K562 (cell line): ENCODE results near the gene PUDP. TPM values are rescaled to one million over a fixed set of nuclear protein-coding genes. Genes with fewer than 3 reads are reported as not detected.

Experiments used
- ATAC-seq: fragments of 200-7000 bp; cut with Tn5 transposase; 3 replicates; pipeline ENCODE4 v1.9.1; 2020; ENCODE audit warnings: moderate library complexity
- BruUV-seq: library from RNA; stranded (reverse); fragments of 400-500 nt; replicated peaks from 2 replicates; lab custom pipeline; 2021; lab: Mats Ljungman, UMichigan
- CTCF ChIA-PET: fragments of 300-600 bp; formaldehyde crosslinking; extraction: SDS; loops from one replicate; lab custom pipeline; 2021; ENCODE audit warnings: low intra/inter-chr PET ratio; lab: Yijun Ruan, JAX
- POLR2A ChIA-PET: fragments of 300-600, 350-650 bp; sonication (Branson Sonifier 250); formaldehyde crosslinking; extraction: SDS; loops from one replicate; lab custom pipeline; 2021; ENCODE audit warnings: antibody characterized with exemption, inconsistent platforms; lab: Yijun Ruan, JAX
- DNase-seq, 4 experiments: peaks; one replicate each; pipeline versions ENCODE4 v3.0.0 to v3.0.0-alpha.2; 2011 to 2018; ENCODE audit warnings: low spot score in 3 of 4, mixed read lengths in 3 of 4; ENCODE audit errors: extremely low read depth in 1 of 4
- FAIRE-seq: peaks from 2 replicates; lab custom pipeline; 2011; peaks lifted over from hg19 to GRCh38; lab: Jason Lieb, UNC
- H2AFZ ChIP-seq: 2 replicates; pipeline ENCODE4 v1.6.0; 2011; ENCODE audit warnings: low read depth, low read length, control low read depth, inconsistent platforms
- H3K27ac ChIP-seq: fragments of 200-600 bp; 3 replicates; pipeline ENCODE4 v1.8.0; 2011; ENCODE audit warnings: low read depth, mild to moderate bottlenecking, control low read depth, inconsistent platforms, low read length, moderate library complexity, mixed read lengths; ENCODE audit errors: extremely low read depth
- H3K27me3 ChIP-seq, 2 experiments: fragments of 300-600 bp in 1 of 2; 2 replicates in 1 of 2; 3 replicates in 1 of 2; pipeline versions ENCODE4 v1.6.0 to v1.8.0; 2011; ENCODE audit warnings: inconsistent platforms in 2 of 2, low read length in 2 of 2, mild to moderate bottlenecking in 1 of 2, mixed read lengths in 1 of 2, moderate library complexity in 1 of 2; ENCODE audit not compliant: control insufficient read depth in 2 of 2, insufficient read depth in 2 of 2
- H3K36me3 ChIP-seq: fragments of 300-600 bp; 3 replicates; pipeline ENCODE4 v1.8.0; 2011; ENCODE audit warnings: mild to moderate bottlenecking, low read length, inconsistent platforms; ENCODE audit not compliant: control insufficient read depth, insufficient read depth
- H3K4me1 ChIP-seq, 2 experiments: fragments of 200-600 bp in 1 of 2; replicated peaks in 1 of 2; 2 replicates in 1 of 2; 3 replicates in 1 of 2; pipeline versions ENCODE4 v1.5.1 to v1.8.0; 2011; ENCODE audit warnings: inconsistent platforms in 2 of 2, low read length in 2 of 2, mild to moderate bottlenecking in 1 of 2, mixed read lengths in 1 of 2, moderate library complexity in 1 of 2; ENCODE audit not compliant: control insufficient read depth in 2 of 2, insufficient read depth in 2 of 2
- H3K4me2 ChIP-seq: 2 replicates; pipeline ENCODE4 v1.6.1; 2011; ENCODE audit warnings: low read length, control low read depth, inconsistent platforms, mixed read lengths; ENCODE audit not compliant: insufficient read depth
- H3K4me3 ChIP-seq: fragments of 200-600 bp; sonication (generic), shearing (Covaris generic); 2 replicates; pipeline ENCODE4 v1.5.1; 2016; ENCODE audit warnings: control low read depth, inconsistent platforms
- H3K79me2 ChIP-seq: fragments of 200-600 bp; 3 replicates; pipeline ENCODE4 v1.8.0; 2011; ENCODE audit warnings: low read length, inconsistent platforms; ENCODE audit not compliant: control insufficient read depth, insufficient read depth
- H3K9ac ChIP-seq, 2 experiments: 2 replicates each; pipeline versions ENCODE4 v1.6.0 to v1.6.1; 2011; ENCODE audit warnings: low read depth in 2 of 2, low read length in 2 of 2, control low read depth in 1 of 2, inconsistent platforms in 1 of 2, mild to moderate bottlenecking in 1 of 2, mixed read lengths in 1 of 2; ENCODE audit not compliant: insufficient read depth in 1 of 2
- H3K9me1 ChIP-seq: one replicate; pipeline ENCODE4 v1.6.0; 2011; ENCODE audit warnings: inconsistent platforms, mild to moderate bottlenecking, low read length, moderate library complexity; ENCODE audit not compliant: control insufficient read depth, insufficient read depth
- H3K9me3 ChIP-seq: replicated peaks from 2 replicates; pipeline ENCODE4 v1.5.1; 2011; ENCODE audit warnings: low read depth, low read length, inconsistent platforms; ENCODE audit not compliant: control insufficient read depth, insufficient read depth
- H4K20me1 ChIP-seq: replicated peaks from 2 replicates; pipeline ENCODE4 v1.6.1; 2011; ENCODE audit warnings: low read length, inconsistent platforms, mixed read lengths; ENCODE audit not compliant: control insufficient read depth, insufficient read depth
- PATZ1 ChIP-seq: fragments of 250-450 bp; sonication (Bioruptor Pico); IDR thresholded peaks from 2 replicates; pipeline ENCODE4 v1.5.0; 2020; ENCODE audit warnings: mild to moderate bottlenecking, borderline replicate concordance
- ZNF316 ChIP-seq: fragments of 450-650 bp; IDR thresholded peaks from 2 replicates; pipeline ENCODE4 v1.6.1; 2016
- WGBS: fragments of 100-300 bp; shearing (Covaris generic); methylation state at CpG from one replicate; pipeline ENCODE4 v1.1.6; 2016; ENCODE audit warnings: low coverage, mixed read lengths; ENCODE audit not compliant: insufficient coverage; ENCODE audit errors: missing lambda C conversion rate; 5-methylcytosine and 5-hydroxymethylcytosine counted together
- in situ Hi-C: fragments of 300-500 bp; cut with MboI; formaldehyde crosslinking; loops from 4 replicates; pipeline ENCODE4 v1.15.0; 2018; ENCODE audit warnings: inconsistent platforms, mixed read lengths
- intact Hi-C: fragments of 100-400 bp; cut with micrococcal nuclease; formaldehyde crosslinking; loops from 2 replicates; pipeline ENCODE4 v1.14.2; 2022
- polyA plus RNA-seq, 8 experiments: library from polyadenylated mRNA; depleted of rRNA in 4 of 8; stranded (reverse) in 5 of 8; unstranded in 3 of 8; fragments of >200 nt; fragmentation: Nextera tagmentation in 2 of 8; fragmentation: Illumina TruSeq in 1 of 8; extraction: Ambion mirVana in 2 of 8; extraction: Trizol in 1 of 8; gene quantifications; 2 replicates each; pipeline versions ENCODE4 v1.2.1 to v1.2.3, GENCODE V29; 2011 to 2014; ENCODE audit warnings: inconsistent platforms in 1 of 8, missing spikeins in 1 of 8
- total RNA-seq, 7 experiments: library from RNA; depleted of rRNA in 6 of 7; stranded (reverse); fragments of >200 nt in 6 of 7; fragmentation: Illumina TruSeq in 2 of 7; extraction: Trizol in 2 of 7; gene quantifications; 2 replicates each; pipeline versions ENCODE4 v1.2.1 to v1.2.3, GENCODE V29; 2011 to 2021; ENCODE audit warnings: low replicate concordance in 1 of 7

Gene PUDP
- total and polyA plus RNA-seq, 9 of the 15 experiments (the other 6 are each of a cell fraction or from before 2014, with no cell fraction given): 13.6 to 63.0 (median 29.2) TPM

GRCh38 chrX:7115557-7115956, 32.4 kb downstream of the PUDP start:
- CTCF ChIA-PET: no interaction called here
- WGBS: 91% methylated on average over 4 of the region's 6 CpGs
- no peak for ATAC-seq

More at GRCh38 chrX:7115557-7115956, 32.4 kb downstream of the PUDP start:
- peaks cover 31% of the 10 kb centered on the region for H3K79me2 ChIP-seq
- no peak overlapping the region for H2AFZ ChIP-seq
- DNase-seq: no peak
- H3K27ac ChIP-seq: no peak overlapping the region
- H3K36me3 ChIP-seq: 0 out of 3 replicates have a peak, but pooled peaks cover 5% of the 10 kb centered on the region
- no peak overlapping the region for H3K4me2 ChIP-seq
- POLR2A ChIA-PET: interaction anchor here (0.7 kb wide), 1 partner anchor 1695 kb away, joined by 3 read pairs; no protein-coding TSS in a partner anchor
- BruUV-seq: no TSS peak
- no peaks in the 10 kb centered on the region for H3K9me1 ChIP-seq
- no peak for FAIRE-seq
- no peaks in the 10 kb centered on the region; a peak in 3 of 5 replicates for H3K4me1 ChIP-seq
- no peaks in the 10 kb centered on the region for H3K27me3 ChIP-seq
- no peak overlapping the region for H3K9ac ChIP-seq
- H3K9me3 ChIP-seq: no peaks in the 10 kb centered on the region
- intact Hi-C loops: no loop called here
- TF ChIP-seq PATZ1 (CRISPR knock-in tag): no peak
- no peak for TF ChIP-seq ZNF316
- no peak overlapping the region for H3K4me3 ChIP-seq
- in situ Hi-C loops: no loop called here
- 0 out of 2 replicates have a peak, but pooled peaks cover 3% of the 10 kb centered on the region for H4K20me1 ChIP-seq
